Measurements from ENCODE around the gene LRRC8D.

DNA sequence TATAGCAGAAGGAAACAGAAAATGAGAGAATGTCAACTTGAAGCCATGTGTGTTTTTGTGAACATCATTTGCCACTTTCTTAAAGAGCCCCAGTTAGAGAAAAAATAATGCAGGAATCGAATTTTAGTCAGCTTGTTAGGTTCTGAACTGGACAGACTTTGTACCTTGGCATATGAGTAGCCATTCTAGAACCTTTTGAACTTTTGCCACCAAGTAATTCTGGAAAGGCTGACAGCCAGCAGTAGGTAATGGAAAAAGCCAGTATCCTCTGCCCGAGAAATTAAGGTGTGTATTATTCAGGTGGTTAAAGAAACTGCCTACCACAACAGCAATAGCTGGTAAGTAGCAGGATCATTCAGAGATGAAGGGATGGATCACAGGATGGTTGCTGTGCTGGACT is 20.7 kb downstream of the LRRC8D start:
- TF ChIP-seq, protein P1, sequence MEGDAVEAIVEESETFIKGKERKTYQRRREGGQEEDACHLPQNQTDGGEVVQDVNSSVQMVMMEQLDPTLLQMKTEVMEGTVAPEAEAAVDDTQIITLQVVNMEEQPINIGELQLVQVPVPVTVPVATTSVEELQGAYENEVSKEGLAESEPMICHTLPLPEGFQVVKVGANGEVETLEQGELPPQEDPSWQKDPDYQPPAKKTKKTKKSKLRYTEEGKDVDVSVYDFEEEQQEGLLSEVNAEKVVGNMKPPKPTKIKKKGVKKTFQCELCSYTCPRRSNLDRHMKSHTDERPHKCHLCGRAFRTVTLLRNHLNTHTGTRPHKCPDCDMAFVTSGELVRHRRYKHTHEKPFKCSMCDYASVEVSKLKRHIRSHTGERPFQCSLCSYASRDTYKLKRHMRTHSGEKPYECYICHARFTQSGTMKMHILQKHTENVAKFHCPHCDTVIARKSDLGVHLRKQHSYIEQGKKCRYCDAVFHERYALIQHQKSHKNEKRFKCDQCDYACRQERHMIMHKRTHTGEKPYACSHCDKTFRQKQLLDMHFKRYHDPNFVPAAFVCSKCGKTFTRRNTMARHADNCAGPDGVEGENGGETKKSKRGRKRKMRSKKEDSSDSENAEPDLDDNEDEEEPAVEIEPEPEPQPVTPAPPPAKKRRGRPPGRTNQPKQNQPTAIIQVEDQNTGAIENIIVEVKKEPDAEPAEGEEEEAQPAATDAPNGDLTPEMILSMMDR (IDR thresholded peaks at IDR 0.05) = no peak
- TF ChIP-seq POLR2AphosphoS5 (IDR thresholded peaks at IDR 0.05; ENCODE audit: insufficient read depth in 1 of 2, low read depth in 1 of 2) = no peak
